GM12878 (cell line): ENCODE results near the gene KAT2B.

Source experiments
- CTCF ChIP-seq, 3 experiments: IDR thresholded peaks in 2 of 3; conservative IDR thresholded peaks in 1 of 3; 2 replicates each; pipeline ENCODE4 v1.5.1; 2011; ENCODE audit warnings: low read depth in 3 of 3, low read length in 3 of 3, mild to moderate bottlenecking in 3 of 3, control low read depth in 2 of 3, moderate library complexity in 2 of 3, inconsistent platforms in 1 of 3, mixed read lengths in 1 of 3; ENCODE audit not compliant: control insufficient read depth in 2 of 3, insufficient read depth in 1 of 3; ENCODE audit errors: extremely low read depth in 1 of 3
- MXI1 ChIP-seq: fragments of 150-350 bp; IDR thresholded peaks from 2 replicates; pipeline ENCODE4 v1.6.1; 2011; ENCODE audit warnings: low read depth, mild to moderate bottlenecking, inconsistent platforms, low read length, improper control_type of control experiment
- PBX3 ChIP-seq: IDR thresholded peaks from 2 replicates; pipeline ENCODE4 v1.6.1; 2011; ENCODE audit warnings: mild to moderate bottlenecking, low read depth, low read length, moderate library complexity; ENCODE audit not compliant: insufficient replicate concordance
- POLR2A ChIP-seq: IDR thresholded peaks from 2 replicates; pipeline ENCODE4 v1.6.1; 2011; ENCODE audit warnings: low read depth, mild to moderate bottlenecking, low read length
- TF ChIP-seq, protein P1 (sequence below): IDR thresholded peaks from 2 replicates; pipeline ENCODE4 v1.6.1; 2012; ENCODE audit warnings: improper control_type of control experiment, low read depth, low read length; ENCODE audit not compliant: insufficient replicate concordance

GRCh38 chr3:20040548-20041196, 426 bp downstream of the KAT2B start:
- TF ChIP-seq, protein P1, sequence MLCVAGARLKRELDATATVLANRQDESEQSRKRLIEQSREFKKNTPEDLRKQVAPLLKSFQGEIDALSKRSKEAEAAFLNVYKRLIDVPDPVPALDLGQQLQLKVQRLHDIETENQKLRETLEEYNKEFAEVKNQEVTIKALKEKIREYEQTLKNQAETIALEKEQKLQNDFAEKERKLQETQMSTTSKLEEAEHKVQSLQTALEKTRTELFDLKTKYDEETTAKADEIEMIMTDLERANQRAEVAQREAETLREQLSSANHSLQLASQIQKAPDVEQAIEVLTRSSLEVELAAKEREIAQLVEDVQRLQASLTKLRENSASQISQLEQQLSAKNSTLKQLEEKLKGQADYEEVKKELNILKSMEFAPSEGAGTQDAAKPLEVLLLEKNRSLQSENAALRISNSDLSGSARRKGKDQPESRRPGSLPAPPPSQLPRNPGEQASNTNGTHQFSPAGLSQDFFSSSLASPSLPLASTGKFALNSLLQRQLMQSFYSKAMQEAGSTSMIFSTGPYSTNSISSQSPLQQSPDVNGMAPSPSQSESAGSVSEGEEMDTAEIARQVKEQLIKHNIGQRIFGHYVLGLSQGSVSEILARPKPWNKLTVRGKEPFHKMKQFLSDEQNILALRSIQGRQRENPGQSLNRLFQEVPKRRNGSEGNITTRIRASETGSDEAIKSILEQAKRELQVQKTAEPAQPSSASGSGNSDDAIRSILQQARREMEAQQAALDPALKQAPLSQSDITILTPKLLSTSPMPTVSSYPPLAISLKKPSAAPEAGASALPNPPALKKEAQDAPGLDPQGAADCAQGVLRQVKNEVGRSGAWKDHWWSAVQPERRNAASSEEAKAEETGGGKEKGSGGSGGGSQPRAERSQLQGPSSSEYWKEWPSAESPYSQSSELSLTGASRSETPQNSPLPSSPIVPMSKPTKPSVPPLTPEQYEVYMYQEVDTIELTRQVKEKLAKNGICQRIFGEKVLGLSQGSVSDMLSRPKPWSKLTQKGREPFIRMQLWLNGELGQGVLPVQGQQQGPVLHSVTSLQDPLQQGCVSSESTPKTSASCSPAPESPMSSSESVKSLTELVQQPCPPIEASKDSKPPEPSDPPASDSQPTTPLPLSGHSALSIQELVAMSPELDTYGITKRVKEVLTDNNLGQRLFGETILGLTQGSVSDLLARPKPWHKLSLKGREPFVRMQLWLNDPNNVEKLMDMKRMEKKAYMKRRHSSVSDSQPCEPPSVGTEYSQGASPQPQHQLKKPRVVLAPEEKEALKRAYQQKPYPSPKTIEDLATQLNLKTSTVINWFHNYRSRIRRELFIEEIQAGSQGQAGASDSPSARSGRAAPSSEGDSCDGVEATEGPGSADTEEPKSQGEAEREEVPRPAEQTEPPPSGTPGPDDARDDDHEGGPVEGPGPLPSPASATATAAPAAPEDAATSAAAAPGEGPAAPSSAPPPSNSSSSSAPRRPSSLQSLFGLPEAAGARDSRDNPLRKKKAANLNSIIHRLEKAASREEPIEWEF, result no peak
- TF ChIP-seq MXI1, result 0 out of 2 replicates have a peak, but pooled peaks have one; percentile 39
- TF ChIP-seq POLR2A, result peak; percentile 52; the same call in 1 of the 2 replicates
- TF ChIP-seq CTCF (IDR thresholded peaks at IDR 0.05 in 2 of 3, conservative IDR thresholded peaks at IDR 0.05 in 1 of 3; ENCODE audit: control insufficient read depth in 2 of 3, extremely low read depth in 1 of 3, insufficient read depth in 1 of 3, low read depth in 3 of 3, low read length in 3 of 3), result peak in 2 of 3 experiments; percentile 28 to 34; a peak in 3 of 6 replicates
- no peak for TF ChIP-seq PBX3
